ENCODE measurements around the gene CD70. TPM values are rescaled to one million over a fixed set of nuclear protein-coding genes. Genes with fewer than 3 reads are reported as not detected.

CD70 gene
- total RNA-seq, 4 donors from 2014 or later: not detected

Other genes with a start within 250 kb of the CD70 start
- gene CLPP, start 229.6 kb downstream of the CD70 start, total RNA-seq: 10 to 100 TPM; 55.1 to 84.8 (median 74.1) TPM
- gene ALKBH7, start 218.4 kb downstream of the CD70 start, total RNA-seq: 10 to 100 TPM; 54.5 to 91.1 (median 77.4) TPM
- gene PSPN, start 215.2 kb downstream of the CD70 start, total RNA-seq: under 1 TPM; 0.47 to 0.68 (median 0.62) TPM
- gene GTF2F1, start 198.0 kb downstream of the CD70 start, total RNA-seq: 10 to 100 TPM; 33.2 to 59.5 (median 43.1) TPM
- 100 to 1,000 TPM; 116 to 143 (median 131) TPM for gene KHSRP, start 166.3 kb downstream of the CD70 start, total RNA-seq
- under 1 TPM in 1 of 4 donors, not detected in 3; 0.21 TPM for gene SLC25A41, start 157.4 kb downstream of the CD70 start, total RNA-seq
- gene SLC25A23, start 131.4 kb downstream of the CD70 start, total RNA-seq: 100 to 1,000 TPM in 1 of 4 donors, 10 to 100 TPM in 3; 60.9 to 102 (median 76.0) TPM
- 100 to 1,000 TPM in 1 of 4 donors, 10 to 100 TPM in 3; 75.7 to 124 (median 88.7) TPM for gene CRB3, start 126.9 kb downstream of the CD70 start, total RNA-seq
- gene DENND1C, start 109.4 kb downstream of the CD70 start, total RNA-seq: 1 to 10 TPM in 2 of 4 donors, under 1 TPM in 2; 0.61 to 1.9 (median 1.2) TPM
- gene TUBB4A, start 88.8 kb downstream of the CD70 start, total RNA-seq: 10 to 100 TPM in 1 of 4 donors, 1 to 10 TPM in 2, under 1 TPM in 1; 0.99 to 17.0 (median 4.8) TPM
- gene TNFSF9, start 60.1 kb downstream of the CD70 start, total RNA-seq: 1 to 10 TPM; 1.2 to 1.7 (median 1.5) TPM
- gene TNFSF14, start 79.0 kb upstream of the CD70 start, total RNA-seq: under 1 TPM in 2 of 4 donors, not detected in 2; 0.03 to 0.08 TPM
- gene C3, start 129.5 kb upstream of the CD70 start, total RNA-seq: 100 to 1,000 TPM in 1 of 4 donors, 10 to 100 TPM in 3; 28.8 to 155 (median 79.6) TPM
- gene GPR108, start 146.4 kb upstream of the CD70 start, total RNA-seq: 10 to 100 TPM; 57.1 to 80.0 (median 66.9) TPM
- 10 to 100 TPM; 41.2 to 60.2 (median 46.5) TPM for gene TRIP10, start 148.5 kb upstream of the CD70 start, total RNA-seq
- 100 to 1,000 TPM in 1 of 4 donors, 10 to 100 TPM in 3; 53.0 to 142 (median 62.3) TPM for gene SH2D3A, start 176.3 kb upstream of the CD70 start, total RNA-seq
- gene VAV1, start 181.6 kb upstream of the CD70 start, total RNA-seq: 1 to 10 TPM; 1.0 to 2.0 (median 1.4) TPM

Data from lower leg skin (tissue), 4 donors.